Testis (tissue), 2 donors: ENCODE data around the gene ESPNL.

Experiments
- CTCF ChIP-seq, 3 experiments: fragments of 450-650 bp in 2 of 3; fragments of 200-600 bp in 1 of 3; sonication (generic) in 1 of 3; IDR thresholded peaks; one replicate each; pipeline ENCODE4 v1.5.1; 2016 to 2019; ENCODE audit warnings: antibody characterized with exemption in 3 of 3, mild to moderate bottlenecking in 2 of 3, moderate library complexity in 1 of 3
- POLR2A ChIP-seq: fragments of 450-650 bp; IDR thresholded peaks from one replicate; pipeline ENCODE4 v1.6.1; 2017; ENCODE audit warnings: antibody characterized with exemption, mild to moderate bottlenecking, moderate library complexity

- TF ChIP-seq CTCF (IDR thresholded peaks at IDR 0.05) (no peak), POLR2A (no peak)
These were observed 13.5 kb downstream of the ESPNL start for GRCh38 chr2:238113611-238114010.
